Measurements from ENCODE around the gene KRT85. TPM values are rescaled to one million over a fixed set of nuclear protein-coding genes. Genes with fewer than 3 reads are reported as not detected.

KRT85 gene
- total RNA-seq, 1 donor from 2014 or later: not detected

DNA sequence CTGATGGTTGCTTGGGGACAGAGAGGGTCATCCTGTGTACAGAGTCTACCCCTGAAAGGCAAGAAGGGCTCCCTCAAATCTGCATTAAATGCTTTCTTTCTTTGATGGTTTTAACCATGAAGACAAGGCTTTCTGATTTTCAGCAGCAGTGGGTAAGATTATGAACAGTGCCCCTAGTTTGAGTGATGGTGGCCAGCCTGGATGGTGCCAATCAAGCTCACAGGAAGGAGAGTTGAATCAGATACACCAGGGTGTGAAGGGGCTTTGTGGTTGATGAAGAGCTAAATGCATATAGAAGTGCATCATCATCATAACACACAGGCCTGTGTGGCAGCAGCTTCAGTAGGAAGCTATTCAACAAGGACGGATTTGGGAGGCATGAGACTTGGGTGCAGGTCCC lies 5.7 kb downstream of the KRT85 start:
- no peak overlapping the region for H3K4me3 ChIP-seq (ENCODE audit: low read depth, low read length)
- TF ChIP-seq CTCF (conservative IDR thresholded peaks at IDR 0.05; ENCODE audit: low read depth, low read length): no peak
- no peak for DNase-seq (ENCODE audit: low read depth)

DNA sequence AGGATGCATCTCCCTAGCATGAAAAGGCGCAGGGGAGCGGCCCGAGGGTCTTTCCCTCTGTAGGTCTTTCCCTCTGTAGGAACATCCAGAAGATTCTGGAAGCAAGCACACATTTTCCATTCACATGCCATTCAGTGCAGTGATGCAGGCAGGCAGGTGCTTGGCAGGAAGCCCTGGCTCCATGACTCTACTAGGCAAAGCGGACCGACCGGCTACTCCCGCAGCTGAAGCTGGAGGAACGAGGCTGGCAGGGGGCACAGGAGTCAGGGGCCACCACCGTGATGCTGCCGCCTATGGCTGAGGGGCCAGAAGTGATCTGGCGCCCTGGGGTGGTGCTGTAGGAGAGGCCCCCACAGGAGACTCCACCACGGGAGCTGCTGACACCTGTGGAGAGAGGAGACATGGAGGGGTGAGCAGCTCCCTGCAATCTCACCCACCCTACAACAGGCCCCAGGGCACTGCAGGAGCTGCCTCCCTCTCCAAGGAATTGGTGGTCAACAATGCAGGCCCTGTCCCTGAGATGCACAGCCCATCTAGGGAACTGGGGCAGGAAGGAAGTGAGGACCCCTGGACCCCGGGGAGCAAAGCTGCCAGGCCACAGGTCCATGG lies 6.5 kb downstream of the KRT85 start:
- no peak for TF ChIP-seq CTCF (conservative IDR thresholded peaks at IDR 0.05; ENCODE audit: low read depth, low read length)
- no peak overlapping the region for H3K4me3 ChIP-seq (ENCODE audit: low read depth, low read length)
- no peak for DNase-seq (ENCODE audit: low read depth)

DNA sequence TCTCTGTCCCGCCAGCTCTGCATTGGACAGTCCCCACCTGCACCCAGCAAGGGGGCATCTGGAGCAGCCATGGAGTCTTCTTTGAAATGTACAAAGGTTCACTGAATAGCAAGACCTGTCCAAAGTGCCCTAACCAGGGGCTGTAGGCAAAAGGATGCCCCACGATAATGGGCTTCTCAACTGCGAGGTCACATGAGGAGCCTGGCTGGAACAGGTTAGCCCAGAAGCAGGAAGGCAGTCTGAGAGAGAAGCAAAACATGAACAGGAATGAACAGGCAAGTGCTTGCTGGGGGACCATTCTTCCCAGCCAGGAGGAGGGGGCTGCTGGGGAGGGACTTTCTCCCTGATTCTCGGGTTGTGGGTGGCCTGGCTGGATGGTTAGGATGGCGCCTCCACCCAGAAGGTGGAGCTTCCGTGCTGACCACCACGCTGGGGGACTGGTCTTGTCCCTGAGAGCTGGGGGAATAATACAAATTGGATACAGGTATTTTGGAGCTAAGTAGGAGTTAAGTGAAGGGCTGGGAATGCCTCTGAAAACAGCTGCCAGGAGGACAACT lies 7.1 kb downstream of the KRT85 start:
- no peak for TF ChIP-seq CTCF (conservative IDR thresholded peaks at IDR 0.05; ENCODE audit: low read depth, low read length)
- DNase-seq (ENCODE audit: low read depth): no peak

GRCh38 chr12:52359621-52360061 lies 7.6 kb downstream of the KRT85 start:
- no peak for TF ChIP-seq CTCF (conservative IDR thresholded peaks at IDR 0.05; ENCODE audit: low read depth, low read length)
- no peak overlapping the region for H3K4me3 ChIP-seq (ENCODE audit: low read depth, low read length)
- no peak for DNase-seq (ENCODE audit: low read depth)

More for the DNA sequence above, 7.1 kb downstream of the KRT85 start:
- H3K4me3 ChIP-seq (ENCODE audit: low read depth, low read length): no peak overlapping the region

GRCh38 chr12:52358575-52359350 lies 8.5 kb downstream of the KRT85 start:
- TF ChIP-seq CTCF (conservative IDR thresholded peaks at IDR 0.05; ENCODE audit: low read depth, low read length): no peak
- DNase-seq (ENCODE audit: low read depth): no peak
- H3K4me3 ChIP-seq (ENCODE audit: low read depth, low read length): no peak overlapping the region

- TF ChIP-seq CTCF (conservative IDR thresholded peaks at IDR 0.05; ENCODE audit: low read depth, low read length): no peak
- H3K4me3 ChIP-seq (ENCODE audit: low read depth, low read length): no peak overlapping the region
- DNase-seq (ENCODE audit: low read depth): no peak
Measured at GRCh38 chr12:52356762-52357580, 10.3 kb downstream of the KRT85 start.
